ENCODE measurements around the gene KHDC4. TPM values are rescaled to one million over a fixed set of nuclear protein-coding genes. Genes with fewer than 3 reads are reported as not detected.

Gene KHDC4
- total and polyA plus RNA-seq, 12 donors: 14.3 to 33.8 (median 22.0) TPM

- 6 to 8% methylated on average over 34 of the region's 34 CpGs for WGBS, 2 donors
These were observed 22.8 kb downstream of the KHDC4 start, which contains the start of gene RIT1 for GRCh38 chr1:155911156-155912055. TSS of gene RIT1 (minus strand) at chr1:155911349. CDS start at chr1:155910761, 588 bp downstream.

GRCh38 chr1:155910621-155911121 is 23.5 kb downstream of the KHDC4 start:
- peak in 1 of 2 donors; percentile 25 for DNase-seq
- WGBS, 2 donors: 1 to 2% methylated on average over 11 of the region's 11 CpGs
- H3K27ac ChIP-seq: peak overlapping the region; percentile 70 to 96 (median 92)
- no peaks in the 10 kb centered on the region for H3K9me3 ChIP-seq
- H3K27me3 ChIP-seq: no peaks in the 10 kb centered on the region
- peak overlapping the region; percentile 60 to 85 (median 77) for H3K4me3 ChIP-seq
- intact Hi-C loops (cut with DNase I): loop anchor here in 5 of 10 donors (2.0 to 5.0 kb wide), 3 partner anchors 48 to 53 kb away; partner anchors contain the start of genes GON4L (in 2 of the 5) and SYT11 (in 2 of the 5)
- peaks cover 2 to 29% (median 12%) of the 10 kb centered on the region in 9 donors for H3K4me1 ChIP-seq
- peak in 2 of 9 donors; percentile 15 to 33 for TF ChIP-seq CTCF (IDR thresholded peaks at IDR 0.05)
- H3K36me3 ChIP-seq: peaks cover 0 to 85% (median 55%) of the 10 kb centered on the region in 9 donors
- peak; percentile 63 to 84 (median 78) for ATAC-seq

More at GRCh38 chr1:155911156-155912055, 22.8 kb downstream of the KHDC4 start, which contains the start of gene RIT1:
- Histone ChIP-seq H3K36me3 (peaks cover 0 to 85% (median 55%) of the 10 kb centered on the region in 9 donors), H3K4me1 (peaks cover 2 to 29% (median 12%) of the 10 kb centered on the region in 9 donors), H3K9me3 (no peaks in the 10 kb centered on the region), H3K27me3 (no peaks in the 10 kb centered on the region), H3K27ac (peak within 1 kb of the TSS; percentile 70 to 96 (median 92)), H3K4me3 (peak within 1 kb of the TSS; percentile 60 to 85 (median 77))
- intact Hi-C loops (cut with DNase I): loop anchor here in 5 of 10 donors (2.0 to 5.0 kb wide), 3 partner anchors 49 to 54 kb away; partner anchors contain the start of genes GON4L (in 2 of the 5) and SYT11 (in 2 of the 5)
- peak; percentile 88 to 89 for DNase-seq
- peak; percentile 97 to 99 (median 98) for ATAC-seq
- TF ChIP-seq CTCF (IDR thresholded peaks at IDR 0.05): peak in 1 of 9 donors; percentile 12

GRCh38 chr1:155909894-155910293 is 24.3 kb downstream of the KHDC4 start:
- no peaks in the 10 kb centered on the region for H3K27me3 ChIP-seq
- ATAC-seq: peak in 4 of 8 donors; percentile 17 to 34 (median 26)
- peaks cover 0 to 85% (median 55%) of the 10 kb centered on the region in 9 donors for H3K36me3 ChIP-seq
- no peak for TF ChIP-seq CTCF (IDR thresholded peaks at IDR 0.05)
- peak overlapping the region in 8 of 10 donors; percentile 60 to 85 (median 80) for H3K4me3 ChIP-seq
- DNase-seq: no peak
- intact Hi-C loops (cut with DNase I): loop anchor here in 7 of 10 donors (2.0 to 10.0 kb wide), 5 partner anchors 48 to 248 kb away; partner anchors contain the start of genes GON4L (in 2 of the 7) and SYT11 (in 2 of the 7)
- WGBS, 2 donors: 72 to 77% methylated on average over 4 of the region's 4 CpGs
- no peaks in the 10 kb centered on the region for H3K9me3 ChIP-seq
- peak overlapping the region in 6 of 10 donors; percentile 92 to 96 (median 94) for H3K27ac ChIP-seq
- peaks cover 2 to 29% (median 12%) of the 10 kb centered on the region in 9 donors for H3K4me1 ChIP-seq

- DNase-seq: no peak
- no peak for TF ChIP-seq CTCF (IDR thresholded peaks at IDR 0.05)
- ATAC-seq: no peak
- WGBS, 2 donors: 95 to 97% methylated on average over 12 of the region's 12 CpGs
- Histone ChIP-seq H3K4me3 (no peak overlapping the region), H3K36me3 (peaks cover 0 to 100% (median 85%) of the 10 kb centered on the region in 9 donors), H3K4me1 (peaks cover 0 to 9% (median 0%) of the 10 kb centered on the region in 9 donors), H3K27ac (no peak overlapping the region), H3K9me3 (no peaks in the 10 kb centered on the region), H3K27me3 (no peaks in the 10 kb centered on the region)
- intact Hi-C loops (cut with DNase I): loop anchor here in 1 of 10 donors (10.0 kb wide), 1 partner anchor 129 kb away; no protein-coding TSS in a partner anchor
These were observed 30.0 kb downstream of the KHDC4 start for GRCh38 chr1:155904261-155904660.
